NCI-H2107 treated with DMSO at 0.1 percent for 48 hours (cell line): Measurements from ENCODE around the gene ERGIC3.

ENCODE experiments used
- DNase-seq: peaks from one replicate; lab custom pipeline; 2025; ENCODE audit not compliant: unreplicated experiment; lab: John Stamatoyannopoulos, UW

Gene ERGIC3

DNA sequence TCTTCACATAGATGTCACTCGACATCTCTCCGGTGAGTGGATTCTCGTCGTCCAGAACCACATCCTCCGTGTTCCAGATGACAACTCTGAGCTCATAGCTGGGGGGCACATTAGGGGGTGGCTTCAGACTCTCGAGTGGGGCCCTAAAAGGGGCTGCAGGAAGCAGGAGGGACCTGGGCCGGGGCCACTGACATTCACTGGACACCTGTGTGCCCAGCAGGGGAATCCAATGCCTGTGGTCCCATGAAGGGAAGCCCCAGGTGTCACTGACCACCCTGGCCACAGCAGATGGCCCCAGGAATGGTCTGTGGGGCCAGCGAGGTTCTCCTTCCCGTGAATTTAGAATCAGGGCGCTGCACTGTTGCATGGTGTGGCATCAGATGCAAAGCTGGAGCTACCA, 18.7 kb downstream of the ERGIC3 start:
- no peak for DNase-seq

GRCh38 chr20:35561268-35561667, 19.4 kb downstream of the ERGIC3 start:
- peak; percentile 67 for DNase-seq

DNA sequence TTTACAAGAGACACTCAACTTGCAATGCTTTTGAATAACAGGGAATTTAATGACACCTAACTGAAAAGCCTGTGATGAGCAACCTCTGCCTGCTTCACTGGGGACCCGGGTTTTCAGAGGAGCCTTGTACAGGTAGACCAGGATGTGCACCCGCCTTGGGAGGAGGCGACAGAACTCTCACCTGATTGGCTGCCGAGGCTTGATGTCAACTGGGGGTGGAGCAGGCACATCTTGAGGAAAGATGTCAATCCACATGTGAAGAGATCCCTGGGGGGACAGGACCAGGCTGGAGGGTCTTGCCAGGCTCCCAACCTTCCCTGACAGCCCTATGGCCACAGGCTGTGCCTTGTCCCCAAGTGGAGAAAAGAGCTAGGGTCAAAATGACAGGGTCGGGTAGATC, 19.8 kb downstream of the ERGIC3 start:
- DNase-seq, result no peak

DNA sequence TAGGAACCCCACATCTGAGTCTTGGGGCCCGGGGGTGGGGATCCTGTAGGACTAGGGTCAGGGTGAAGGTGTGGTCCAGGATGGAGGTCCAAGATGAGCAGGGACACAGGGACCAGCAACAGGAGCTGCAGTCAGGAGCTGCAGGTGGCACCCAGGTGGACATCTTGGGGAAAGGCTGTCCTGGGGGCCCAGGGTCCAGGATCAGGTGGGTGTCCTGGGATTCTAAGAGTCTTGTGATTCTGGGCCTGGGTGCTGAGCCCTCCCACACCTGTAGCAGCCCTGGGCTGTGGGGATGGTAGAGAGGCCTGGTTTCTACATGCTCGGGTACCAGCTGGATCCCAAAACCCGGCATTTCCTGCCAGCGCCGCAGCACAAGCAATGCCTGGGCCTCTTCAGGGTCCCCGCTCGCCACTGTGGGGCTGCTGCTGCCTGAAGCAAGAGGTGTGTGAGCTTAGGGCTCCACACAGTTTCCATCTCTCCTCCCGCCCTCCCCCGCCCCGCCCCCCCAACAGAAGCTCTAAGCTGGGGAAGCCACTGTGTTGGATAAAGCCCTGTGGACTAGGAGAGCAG, 20.7 kb downstream of the ERGIC3 start:
- no peak for DNase-seq

GRCh38 chr20:35563834-35564233, 22.0 kb downstream of the ERGIC3 start:
- no peak for DNase-seq

DNA sequence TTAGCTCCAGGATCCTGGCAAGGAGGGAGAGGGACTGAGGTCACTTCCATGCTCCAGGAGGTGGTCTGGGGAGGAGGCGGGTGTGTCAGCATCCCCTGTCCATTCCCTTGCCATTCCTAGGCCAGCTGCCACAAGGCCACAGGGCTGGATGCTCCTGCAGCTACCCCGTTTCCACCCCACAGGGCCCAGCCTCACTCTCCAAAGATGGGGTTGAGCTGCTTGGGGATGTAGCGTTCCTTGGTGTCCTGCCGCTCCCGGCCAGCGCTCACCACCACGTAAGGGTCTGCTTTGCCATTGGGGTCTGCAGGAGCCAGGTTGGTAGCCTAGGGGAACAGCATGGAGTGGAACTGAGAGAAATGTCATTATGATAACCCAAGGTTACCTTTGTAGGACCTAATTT, 23.0 kb downstream of the ERGIC3 start:
- no peak for DNase-seq

- no peak for DNase-seq
Observed at GRCh38 chr20:35568645-35569044, 26.8 kb downstream of the ERGIC3 start.

DNA sequence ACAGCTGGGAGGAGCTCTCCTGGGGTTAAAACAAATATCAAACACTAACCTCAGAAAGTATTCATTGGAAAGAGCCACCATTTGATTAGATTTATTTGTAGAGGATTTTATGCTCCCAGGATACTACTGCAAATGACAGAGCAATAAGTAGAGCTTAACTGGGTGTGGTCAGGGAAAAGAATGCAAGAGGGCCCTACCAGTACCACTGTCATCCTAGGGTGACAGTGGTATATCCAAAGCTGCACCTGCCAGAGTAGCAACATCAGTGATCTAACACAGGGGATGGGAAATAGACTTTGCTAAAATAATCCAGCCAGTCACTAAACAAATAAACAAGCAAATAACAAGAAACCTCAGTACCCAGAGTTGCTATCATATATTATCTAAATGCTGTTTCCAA, 29.7 kb downstream of the ERGIC3 start:
- no peak for DNase-seq

DNA sequence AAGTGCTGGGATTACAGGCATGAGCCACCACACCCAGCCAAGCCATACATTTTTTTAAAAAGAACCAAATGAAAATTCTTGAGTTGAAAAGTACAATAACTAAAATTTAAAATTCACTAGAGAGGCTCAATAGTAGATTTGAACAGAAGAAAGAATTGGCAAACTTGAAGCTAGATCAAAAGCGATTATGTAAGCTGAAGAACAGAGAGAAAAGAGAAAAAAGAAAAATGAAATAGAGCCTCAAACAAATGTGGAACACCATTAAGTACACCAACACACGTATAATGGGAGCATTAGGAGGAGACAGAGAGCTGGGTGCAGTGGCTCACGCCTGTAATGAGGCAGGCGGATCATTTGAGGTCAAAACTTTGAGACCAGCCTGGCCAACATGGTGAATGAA, 31.0 kb downstream of the ERGIC3 start:
- no peak for DNase-seq

GRCh38 chr20:35575958-35576357, 34.1 kb downstream of the ERGIC3 start:
- DNase-seq, result no peak

GRCh38 chr20:35576816-35577215, 34.9 kb downstream of the ERGIC3 start:
- no peak for DNase-seq

- no peak for DNase-seq
Observed at GRCh38 chr20:35578469-35578868, 36.6 kb downstream of the ERGIC3 start.

DNA sequence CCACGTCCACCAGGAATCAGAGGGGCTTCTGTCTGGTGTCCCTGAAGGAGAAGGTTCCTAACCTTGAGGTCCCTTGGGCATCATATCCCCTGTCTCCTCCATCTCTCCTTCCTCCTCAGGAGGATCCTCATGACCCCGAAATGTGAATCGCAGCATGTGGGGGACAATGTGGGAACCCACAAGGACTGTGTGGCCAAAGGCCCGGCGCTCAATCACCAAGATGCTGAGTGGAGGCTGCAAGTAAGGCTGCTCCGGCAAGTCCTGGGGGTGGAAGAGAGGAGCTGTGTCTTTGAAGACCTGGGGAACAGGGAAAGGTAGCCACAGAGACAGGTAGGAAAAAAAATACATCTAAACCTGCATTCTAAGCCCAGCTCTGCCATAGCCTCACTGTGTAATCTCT, 37.3 kb downstream of the ERGIC3 start:
- DNase-seq, result no peak

GRCh38 chr20:35582131-35582530, 40.3 kb downstream of the ERGIC3 start:
- no peak for DNase-seq

- DNase-seq, result no peak
Observed at GRCh38 chr20:35582741-35583404, 41.0 kb downstream of the ERGIC3 start.

DNA sequence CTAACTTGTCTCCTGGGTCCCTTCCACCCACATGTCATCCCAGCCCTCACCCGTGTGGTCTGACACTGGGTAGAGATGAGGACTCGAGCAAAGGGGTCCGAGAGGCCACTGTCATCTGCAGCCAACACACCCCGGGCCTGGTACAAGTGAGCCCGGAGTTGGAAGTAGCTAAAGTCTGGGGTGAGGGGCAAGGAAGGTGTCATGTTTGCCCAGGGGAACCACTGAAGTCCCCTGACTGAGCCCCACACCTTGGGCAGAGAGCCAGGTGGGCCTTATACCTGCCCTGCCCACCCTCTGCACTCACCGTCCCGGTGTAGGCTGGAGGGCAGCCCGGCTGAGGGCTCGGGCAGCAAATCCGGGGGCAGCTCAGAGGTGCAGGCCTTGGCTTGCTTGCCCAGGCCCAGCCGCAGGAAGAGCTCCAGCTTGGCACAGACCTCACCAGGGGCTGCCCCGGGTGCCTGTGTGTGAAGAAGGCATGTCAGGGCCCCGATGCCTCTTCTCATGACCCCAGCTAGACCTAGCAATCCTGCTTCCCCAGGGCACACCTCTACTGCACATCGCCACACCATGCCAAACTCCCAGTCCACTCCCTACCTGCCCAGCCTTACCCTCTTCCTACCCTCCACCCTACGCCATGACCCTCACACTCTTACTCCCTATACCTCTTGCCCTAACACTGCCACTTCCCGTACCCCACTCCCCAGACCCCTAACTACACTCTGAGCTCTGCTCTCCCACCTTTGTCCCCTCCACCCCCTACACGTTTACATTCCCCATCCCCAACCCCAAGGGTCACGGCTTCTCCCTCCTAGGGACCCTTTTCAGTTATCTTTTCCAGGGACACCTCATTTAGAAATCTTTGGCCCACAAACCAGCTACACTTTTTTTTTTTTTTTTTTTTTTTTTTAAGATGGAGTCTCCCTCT, 42.0 kb downstream of the ERGIC3 start:
- DNase-seq, result no peak

DNA sequence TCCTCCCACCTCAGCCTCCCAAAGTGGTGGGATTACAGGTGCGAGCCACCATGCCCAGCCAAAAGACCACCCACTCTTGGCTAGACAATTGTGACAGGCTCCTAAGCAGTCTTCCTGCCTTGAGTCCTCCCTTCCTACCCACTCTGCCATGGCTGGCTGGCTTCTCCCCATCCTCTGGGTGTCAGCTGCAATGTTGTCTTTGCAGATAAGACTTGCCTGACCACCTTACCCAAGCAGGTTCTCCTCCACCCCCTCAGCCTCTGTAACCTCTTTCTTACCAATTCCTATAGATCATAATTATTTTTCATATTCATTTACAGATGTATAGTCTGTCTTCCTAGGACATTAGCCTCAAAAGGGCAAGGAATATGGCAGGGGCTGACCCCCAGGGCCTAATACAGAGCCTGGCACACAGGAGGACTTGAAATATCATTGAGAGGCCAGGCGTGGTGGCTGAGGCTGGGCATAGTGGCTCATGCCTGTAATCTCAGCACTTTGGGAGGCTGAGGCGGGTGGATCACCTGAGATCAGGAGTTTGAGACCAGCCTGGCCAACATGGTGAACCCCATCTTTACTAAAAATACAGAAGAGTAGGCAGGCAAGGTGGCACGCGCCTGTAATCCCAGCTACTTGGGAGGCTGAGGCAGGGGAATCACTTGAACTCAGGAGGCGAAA, 45.0 kb downstream of the ERGIC3 start:
- no peak for DNase-seq

- no peak for DNase-seq
Observed at GRCh38 chr20:35587436-35587835, 45.6 kb downstream of the ERGIC3 start.

- DNase-seq, result no peak
Observed at GRCh38 chr20:35588397-35588796, 46.5 kb downstream of the ERGIC3 start.

DNA sequence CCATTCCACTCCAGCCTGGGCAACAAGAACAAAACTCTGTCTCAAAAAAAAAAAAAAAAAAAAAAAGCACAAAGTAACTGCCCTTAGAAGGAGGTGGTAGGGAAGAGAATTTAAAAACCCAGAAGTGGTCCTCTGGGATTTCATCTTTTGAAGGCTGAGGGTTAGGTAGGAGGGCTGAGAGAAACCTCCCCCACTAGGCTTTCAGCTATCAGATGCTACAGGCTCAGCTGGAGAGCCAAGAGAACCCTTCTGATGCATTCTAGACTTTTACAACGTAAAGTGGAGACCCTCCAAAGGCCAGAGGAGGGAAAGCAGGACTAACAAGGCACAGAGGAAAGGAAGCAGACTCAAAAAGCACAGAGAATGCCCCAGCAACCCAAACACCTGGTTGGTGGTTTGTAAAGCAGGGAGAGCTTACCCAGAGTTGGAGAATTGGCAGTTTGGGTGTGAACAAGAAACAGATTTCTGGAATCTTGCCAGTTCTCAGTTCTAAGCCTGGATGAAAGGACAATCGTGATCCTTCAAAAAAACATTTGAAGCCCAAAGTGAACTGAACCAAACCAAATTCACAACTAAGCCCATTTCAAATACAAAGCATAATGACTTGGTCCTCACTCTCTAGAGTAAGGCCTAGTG, 50.6 kb downstream of the ERGIC3 start:
- DNase-seq, result peak; percentile 56

DNA sequence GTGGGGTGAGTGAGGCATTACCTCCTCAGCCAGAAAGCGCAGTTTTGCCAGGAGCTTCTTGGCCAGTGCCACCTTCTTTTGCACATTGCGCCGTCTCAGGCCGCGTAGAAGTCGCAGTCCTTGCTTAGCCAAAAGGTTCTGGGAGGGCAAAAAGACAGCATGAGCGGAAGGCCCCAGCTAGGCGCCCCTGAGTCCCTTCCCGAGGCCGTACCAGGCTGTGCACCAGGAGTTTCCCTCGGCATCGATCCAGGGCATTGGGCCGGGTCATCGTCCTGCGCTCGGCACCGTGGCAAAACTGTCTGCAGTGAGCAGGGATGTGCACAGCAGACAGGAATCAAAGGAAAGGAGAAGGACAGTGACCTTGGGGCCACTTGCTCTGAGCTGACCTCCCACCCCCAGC, 53.6 kb downstream of the ERGIC3 start:
- DNase-seq, result no peak
